ENCODE results near the gene BAK1. TPM values are rescaled to one million over a fixed set of nuclear protein-coding genes. Genes with fewer than 3 reads are reported as not detected.

BAK1 gene
- 11.5 TPM for total RNA-seq (ENCODE audit: unreplicated experiment)
- long read RNA-seq, partial matches to known transcripts, result 0 of 5 reads
- long read RNA-seq, other reads (novel, unspliced or antisense), result 2 of 5 reads

DNA sequence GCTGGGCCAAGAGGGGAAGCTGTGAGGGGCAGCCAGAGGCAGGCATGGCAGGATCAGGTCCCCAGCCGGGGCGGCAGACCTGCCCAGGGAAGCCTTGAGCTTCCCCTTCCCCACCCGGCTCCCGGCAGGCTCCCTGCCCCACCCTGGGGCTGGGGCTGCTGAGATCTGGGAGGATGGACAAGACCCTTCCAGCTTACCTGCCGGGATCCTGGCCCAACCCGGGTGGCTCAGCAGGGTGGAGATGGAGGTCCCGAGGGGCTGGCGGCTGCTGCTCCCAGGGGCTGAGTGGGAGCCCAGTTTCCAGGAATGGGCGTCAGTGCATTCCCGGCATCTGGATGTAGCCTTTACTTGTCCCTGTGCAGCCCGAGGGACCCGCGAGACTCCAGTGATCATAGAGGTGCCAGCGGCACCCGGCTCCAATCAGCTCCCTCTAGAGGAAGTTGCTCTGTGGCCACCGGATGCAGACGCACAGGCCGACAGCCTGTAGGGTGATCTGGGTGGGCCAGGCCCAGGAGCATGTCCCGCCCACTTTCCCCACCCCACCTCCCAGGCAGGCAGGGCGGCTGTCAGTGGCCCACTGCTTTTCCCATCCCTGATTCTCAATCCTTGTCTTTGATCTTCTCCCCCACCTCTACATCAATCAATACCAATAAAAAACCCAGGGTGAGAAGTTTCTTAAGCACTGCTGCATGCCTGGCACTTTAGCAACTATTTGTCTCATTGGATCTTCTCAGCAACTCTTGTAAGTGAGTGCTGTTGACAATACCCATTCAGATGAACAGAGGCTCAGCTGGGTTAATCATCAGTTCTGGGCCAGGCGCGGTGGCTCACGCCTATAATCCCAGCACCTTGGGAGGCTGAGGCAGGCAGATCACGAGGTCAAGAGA, at the start of gene BAK1:
Gene BAK1, minus strand, starts transcription at position 449 of the 887 bp plus-strand sequence. CDS start 2,672 bp downstream, outside the sequence.
- H3K4me1 Mint-ChIP-seq (ENCODE audit: low read depth, unreplicated experiment), result peaks cover 8% of the 10 kb centered on the region
- H3K4me3 Mint-ChIP-seq (ENCODE audit: unreplicated experiment), result peak within 1 kb of the TSS; percentile 93
- H3K27me3 Mint-ChIP-seq (ENCODE audit: unreplicated experiment), result peaks cover 9% of the 10 kb centered on the region
- H3K36me3 Mint-ChIP-seq (ENCODE audit: unreplicated experiment), result no peaks in the 10 kb centered on the region
- DNase-seq, result peak; percentile 89
- TF ChIP-seq, protein P1, sequence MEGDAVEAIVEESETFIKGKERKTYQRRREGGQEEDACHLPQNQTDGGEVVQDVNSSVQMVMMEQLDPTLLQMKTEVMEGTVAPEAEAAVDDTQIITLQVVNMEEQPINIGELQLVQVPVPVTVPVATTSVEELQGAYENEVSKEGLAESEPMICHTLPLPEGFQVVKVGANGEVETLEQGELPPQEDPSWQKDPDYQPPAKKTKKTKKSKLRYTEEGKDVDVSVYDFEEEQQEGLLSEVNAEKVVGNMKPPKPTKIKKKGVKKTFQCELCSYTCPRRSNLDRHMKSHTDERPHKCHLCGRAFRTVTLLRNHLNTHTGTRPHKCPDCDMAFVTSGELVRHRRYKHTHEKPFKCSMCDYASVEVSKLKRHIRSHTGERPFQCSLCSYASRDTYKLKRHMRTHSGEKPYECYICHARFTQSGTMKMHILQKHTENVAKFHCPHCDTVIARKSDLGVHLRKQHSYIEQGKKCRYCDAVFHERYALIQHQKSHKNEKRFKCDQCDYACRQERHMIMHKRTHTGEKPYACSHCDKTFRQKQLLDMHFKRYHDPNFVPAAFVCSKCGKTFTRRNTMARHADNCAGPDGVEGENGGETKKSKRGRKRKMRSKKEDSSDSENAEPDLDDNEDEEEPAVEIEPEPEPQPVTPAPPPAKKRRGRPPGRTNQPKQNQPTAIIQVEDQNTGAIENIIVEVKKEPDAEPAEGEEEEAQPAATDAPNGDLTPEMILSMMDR (IDR thresholded peaks at IDR 0.05; ENCODE audit: partially characterized antibody, unreplicated experiment), result peak; percentile 55
- peak within 1 kb of the TSS; percentile 85 for H3K27ac Mint-ChIP-seq (ENCODE audit: unreplicated experiment)
- no peaks in the 10 kb centered on the region for H3K9me3 Mint-ChIP-seq (ENCODE audit: unreplicated experiment)

DNA sequence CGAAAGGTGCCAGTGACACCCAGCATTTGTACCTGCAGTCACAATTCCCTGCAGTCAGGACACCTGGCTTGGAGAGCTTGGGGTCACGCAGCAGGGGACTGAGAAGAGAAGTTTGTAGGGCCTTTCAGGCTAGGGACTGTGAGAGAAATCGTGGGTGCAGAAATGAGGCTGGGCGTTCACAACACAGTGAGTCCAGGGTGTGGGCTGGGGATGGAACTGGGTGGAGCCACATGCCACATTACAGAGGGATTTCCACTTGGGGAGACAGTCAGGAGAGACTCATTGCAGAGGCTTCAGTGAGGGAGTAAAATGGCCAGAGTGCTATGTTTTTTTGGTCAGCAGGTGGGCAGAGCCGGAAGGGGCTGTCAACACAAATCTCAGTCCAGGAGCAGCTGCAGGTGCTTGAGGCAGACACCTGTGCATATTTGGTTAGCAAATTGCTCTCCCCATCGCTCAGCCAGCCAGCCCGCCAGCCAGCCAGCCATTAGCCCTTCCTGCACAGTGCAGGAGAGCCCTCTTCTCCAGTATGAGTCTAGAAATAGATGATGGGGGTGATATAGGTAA, 48.4 kb upstream of the BAK1 start:
- Mint-ChIP-seq H3K27ac (ENCODE audit: unreplicated experiment) (no peak overlapping the region), H3K4me1 (ENCODE audit: low read depth, unreplicated experiment) (peaks cover 14% of the 10 kb centered on the region), H3K4me3 (ENCODE audit: unreplicated experiment) (no peak overlapping the region), H3K9me3 (ENCODE audit: unreplicated experiment) (peaks cover 2% of the 10 kb centered on the region), H3K36me3 (ENCODE audit: unreplicated experiment) (no peaks in the 10 kb centered on the region), H3K27me3 (ENCODE audit: unreplicated experiment) (peaks cover 19% of the 10 kb centered on the region)
- TF ChIP-seq, protein P1 (IDR thresholded peaks at IDR 0.05; ENCODE audit: partially characterized antibody, unreplicated experiment), result no peak
- no peak for DNase-seq

GRCh38 chr6:33627876-33628275, 47.8 kb upstream of the BAK1 start:
- no peak for DNase-seq
- no peak overlapping the region for H3K27ac Mint-ChIP-seq (ENCODE audit: unreplicated experiment)
- TF ChIP-seq, protein P1 (IDR thresholded peaks at IDR 0.05; ENCODE audit: partially characterized antibody, unreplicated experiment), result no peak
- H3K4me3 Mint-ChIP-seq (ENCODE audit: unreplicated experiment), result no peak overlapping the region
- H3K9me3 Mint-ChIP-seq (ENCODE audit: unreplicated experiment), result peaks cover 3% of the 10 kb centered on the region
- H3K27me3 Mint-ChIP-seq (ENCODE audit: unreplicated experiment), result peaks cover 22% of the 10 kb centered on the region
- no peaks in the 10 kb centered on the region for H3K36me3 Mint-ChIP-seq (ENCODE audit: unreplicated experiment)
- peaks cover 14% of the 10 kb centered on the region for H3K4me1 Mint-ChIP-seq (ENCODE audit: low read depth, unreplicated experiment)

- Mint-ChIP-seq H3K27ac (ENCODE audit: unreplicated experiment) (no peak overlapping the region), H3K36me3 (ENCODE audit: unreplicated experiment) (no peaks in the 10 kb centered on the region), H3K4me1 (ENCODE audit: low read depth, unreplicated experiment) (peaks cover 9% of the 10 kb centered on the region), H3K9me3 (ENCODE audit: unreplicated experiment) (peaks cover 11% of the 10 kb centered on the region), H3K4me3 (ENCODE audit: unreplicated experiment) (no peak overlapping the region), H3K27me3 (ENCODE audit: unreplicated experiment) (peaks cover 28% of the 10 kb centered on the region)
- DNase-seq, result no peak
- TF ChIP-seq, protein P1 (IDR thresholded peaks at IDR 0.05; ENCODE audit: partially characterized antibody, unreplicated experiment), result no peak
These were observed 44.8 kb upstream of the BAK1 start for GRCh38 chr6:33624856-33625255.

All from glutamatergic neuron (in vitro differentiated cells).